CD4-positive, alpha-beta T cell (primary cell): ENCODE measurements around the gene VASH2. TPM values are rescaled to one million over a fixed set of nuclear protein-coding genes. Genes with fewer than 3 reads are reported as not detected.

Source experiments
- ATAC-seq: fragments of 200-7000 bp; cut with Tn5 transposase; one replicate; pipeline ENCODE4 v1.10.0; 2022; ENCODE audit warnings: mild to moderate bottlenecking; ENCODE audit not compliant: poor library complexity
- CTCF ChIA-PET: fragments of 350-600 bp; sonication (Branson Sonifier 250); formaldehyde crosslinking; loops from one replicate; lab custom pipeline; 2021; ENCODE audit warnings: antibody characterized with exemption, inconsistent platforms; lab: Charles Lee
- POLR2A ChIA-PET: fragments of 350-600 bp; sonication (Branson Sonifier 250); formaldehyde crosslinking; loops from one replicate; lab custom pipeline; 2021; ENCODE audit warnings: antibody characterized with exemption, inconsistent platforms; lab: Charles Lee
- DNase-seq, 14 experiments: peaks; one replicate each; pipeline ENCODE4 v3.0.0-alpha.2; 2013 to 2020; ENCODE audit warnings: mixed read lengths in 2 of 14
- H3K27ac ChIP-seq, 2 donors: one replicate each; pipeline versions ENCODE4 v1.5.1 to v1.7.0; 2013; ENCODE audit warnings: low read length in 2 of 2, low read depth in 1 of 2, mild to moderate bottlenecking in 1 of 2
- H3K27me3 ChIP-seq, 2 experiments: 1 replicate in 1 of 2; 2 replicates in 1 of 2; pipeline versions ENCODE4 v1.6.1 to v1.7.0; 2013; ENCODE audit warnings: low read length in 2 of 2, control low read depth in 1 of 2, mild to moderate bottlenecking in 1 of 2, moderate library complexity in 1 of 2; ENCODE audit not compliant: insufficient read depth in 2 of 2, control insufficient read depth in 1 of 2
- H3K36me3 ChIP-seq: one replicate; pipeline ENCODE4 v1.6.1; 2013; ENCODE audit warnings: low read length, control low read depth; ENCODE audit not compliant: insufficient read depth
- H3K4me1 ChIP-seq: one replicate; pipeline ENCODE4 v1.6.1; 2013; ENCODE audit warnings: low read length, control low read depth; ENCODE audit not compliant: insufficient read depth
- H3K4me3 ChIP-seq: one replicate; pipeline ENCODE4 v1.5.1; 2013; ENCODE audit warnings: mild to moderate bottlenecking, low read length, moderate library complexity
- H3K9me3 ChIP-seq, 2 experiments: 1 replicate in 1 of 2; 2 replicates in 1 of 2; pipeline versions ENCODE4 v1.6.1 to v1.7.0; 2013; ENCODE audit warnings: low read length in 2 of 2, mild to moderate bottlenecking in 2 of 2, control low read depth in 1 of 2, moderate library complexity in 1 of 2; ENCODE audit not compliant: control insufficient read depth in 1 of 2, insufficient read depth in 1 of 2
- H3K27ac Mint-ChIP-seq: one replicate; pipeline ENCODE4 v1.8.0; 2020; ENCODE audit warnings: mixed read lengths
- H3K27me3 Mint-ChIP-seq: one replicate; pipeline ENCODE4 v1.8.0; 2021; ENCODE audit warnings: mixed read lengths
- H3K36me3 Mint-ChIP-seq: one replicate; pipeline ENCODE4 v1.8.0; 2021; ENCODE audit warnings: low read depth, mixed read lengths
- H3K4me1 Mint-ChIP-seq: one replicate; pipeline ENCODE4 v1.8.0; 2021; ENCODE audit warnings: low read depth, mixed read lengths
- H3K4me3 Mint-ChIP-seq: one replicate; pipeline ENCODE4 v1.8.0; 2020; ENCODE audit warnings: mild to moderate bottlenecking, mixed read lengths
- H3K9me3 Mint-ChIP-seq: one replicate; pipeline ENCODE4 v1.8.0; 2020; ENCODE audit warnings: mixed read lengths
- CTCF ChIP-seq: fragments of 200-600 bp; IDR thresholded peaks from one replicate; pipeline ENCODE4 v1.8.0; 2022; ENCODE audit warnings: antibody characterized with exemption, mild to moderate bottlenecking
- intact Hi-C, 2 experiments: fragments of 100-400 bp; cut with DNase I in 1 of 2; cut with micrococcal nuclease in 1 of 2; formaldehyde crosslinking; loops; one replicate each; pipeline versions ENCODE4 v1.15.1 to v1.9.0; 2023 to 2025; cut with DNase I, micrococcal nuclease
- total RNA-seq, 174 experiments: library from RNA in 2 of 174; stranded (reverse) in 2 of 174; gene quantifications; one replicate each; pipeline ENCODE4 v1.2.3 and lab custom pipeline; 2021 to 2026

VASH2 gene
- total RNA-seq, 2 experiments from 2014 or later, result 0.11 to 0.17 TPM

DNA sequence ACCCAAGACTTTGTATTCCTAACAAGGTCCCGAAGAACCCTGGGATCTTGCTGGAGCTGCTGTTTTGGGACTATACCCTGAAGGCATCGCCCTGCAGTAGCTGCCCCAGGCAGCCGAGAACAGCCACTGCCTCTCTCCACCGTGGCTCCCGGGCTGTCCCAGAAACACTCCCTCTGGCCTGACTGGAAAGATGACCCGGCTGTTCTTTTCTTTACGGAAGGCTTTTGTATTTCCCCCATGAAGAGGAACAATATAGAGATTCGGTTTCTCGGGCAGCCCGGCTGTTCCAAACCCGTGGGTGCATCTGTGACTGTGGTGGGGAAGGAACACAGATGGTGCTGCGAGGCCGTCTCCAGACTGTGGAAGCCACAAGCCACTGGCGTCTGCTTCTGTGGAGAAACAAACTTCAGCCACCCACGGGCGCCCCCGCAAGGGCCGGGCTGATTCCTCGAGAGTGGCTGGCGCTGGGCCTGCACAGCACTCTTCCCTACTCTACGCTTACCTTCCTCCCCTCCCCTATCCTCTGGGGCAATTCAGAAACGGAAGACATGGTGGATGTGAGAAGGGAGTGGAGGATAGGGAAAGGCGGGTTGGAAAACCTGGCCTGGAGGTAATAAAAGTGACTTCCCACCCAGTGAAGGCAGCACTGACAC lies 33.7 kb upstream of the VASH2 start:
- no peaks in the 10 kb centered on the region for H3K4me1 ChIP-seq
- no peak overlapping the region for H3K27ac ChIP-seq
- H3K4me3 ChIP-seq, result no peak overlapping the region
- Mint-ChIP-seq H3K4me3 (no peak overlapping the region), H3K4me1 (no peaks in the 10 kb centered on the region), H3K9me3 (no peaks in the 10 kb centered on the region), H3K36me3 (no peaks in the 10 kb centered on the region), H3K27me3 (peaks cover 15% of the 10 kb centered on the region), H3K27ac (no peak overlapping the region)
- no peak for TF ChIP-seq CTCF
- peaks cover 0 to 2% of the 10 kb centered on the region in 2 experiments for H3K27me3 ChIP-seq
- DNase-seq (peak in 2 of 14 experiments; percentile 13 to 19), ATAC-seq (no peak)
- POLR2A ChIA-PET, result no interaction called here
- CTCF ChIA-PET, result no interaction called here
- H3K9me3 ChIP-seq, result no peaks in the 10 kb centered on the region
- H3K36me3 ChIP-seq, result no peaks in the 10 kb centered on the region
- intact Hi-C loops, result no loop called here

DNA sequence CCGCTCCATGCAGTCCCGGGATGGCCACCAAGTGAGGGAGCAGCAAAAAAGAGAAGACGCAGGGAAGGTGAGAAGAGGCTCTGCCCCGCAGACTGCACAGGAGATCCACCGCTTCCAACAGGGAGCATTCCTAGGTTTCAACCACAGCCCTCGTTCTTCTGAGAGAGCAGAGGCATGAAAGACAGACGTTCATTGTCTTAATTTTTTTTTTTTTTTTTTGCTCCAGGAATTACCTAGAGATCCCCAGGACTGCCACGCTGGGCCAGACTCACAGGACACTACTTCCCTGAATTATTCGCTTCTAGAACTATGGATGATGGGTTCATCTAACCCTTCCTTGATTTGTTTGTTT lies 33.2 kb upstream of the VASH2 start:
- H3K36me3 ChIP-seq, result no peaks in the 10 kb centered on the region
- H3K27ac ChIP-seq, result no peak overlapping the region
- ChIA-PET CTCF (no interaction called here), POLR2A (no interaction called here)
- H3K9me3 ChIP-seq, result no peaks in the 10 kb centered on the region
- Mint-ChIP-seq H3K27me3 (peaks cover 15% of the 10 kb centered on the region), H3K4me3 (no peak overlapping the region), H3K36me3 (no peaks in the 10 kb centered on the region), H3K4me1 (no peaks in the 10 kb centered on the region), H3K27ac (no peak overlapping the region), H3K9me3 (no peaks in the 10 kb centered on the region)
- intact Hi-C loops, result no loop called here
- ATAC-seq (no peak), DNase-seq (no peak)
- no peaks in the 10 kb centered on the region for H3K4me1 ChIP-seq
- TF ChIP-seq CTCF, result no peak
- peaks cover 0 to 2% of the 10 kb centered on the region in 2 experiments for H3K27me3 ChIP-seq
- H3K4me3 ChIP-seq, result no peak overlapping the region

- DNase-seq, result no peak
- Mint-ChIP-seq H3K36me3 (no peaks in the 10 kb centered on the region), H3K4me3 (no peak overlapping the region), H3K4me1 (no peaks in the 10 kb centered on the region), H3K27me3 (peaks cover 20% of the 10 kb centered on the region), H3K27ac (no peak overlapping the region), H3K9me3 (no peaks in the 10 kb centered on the region)
- TF ChIP-seq CTCF, result no peak
- H3K4me1 ChIP-seq, result no peaks in the 10 kb centered on the region
- peaks cover 0 to 2% of the 10 kb centered on the region in 2 experiments for H3K27me3 ChIP-seq
- H3K9me3 ChIP-seq, result no peaks in the 10 kb centered on the region
- H3K36me3 ChIP-seq, result no peaks in the 10 kb centered on the region
- ChIA-PET POLR2A (no interaction called here), CTCF (no interaction called here)
- ATAC-seq, result no peak
- H3K27ac ChIP-seq, result no peak overlapping the region
- no peak overlapping the region for H3K4me3 ChIP-seq
- intact Hi-C loops, result no loop called here
Observed at GRCh38 chr1:212917858-212918257, 32.5 kb upstream of the VASH2 start.
